Brain pericyte (primary cell): ENCODE results near the gene APOBEC3B.
"Not testable (repeated sequence)": the region's sequence is repeated elsewhere in the genome, so short reads cannot be mapped to it uniquely, and the experiment has no call there.

Source experiments
- DNase-seq: peaks from one replicate; pipeline ENCODE4 v3.0.0-alpha.2; 2012; ENCODE audit warnings: low read depth, low spot score

The APOBEC3B gene

DNA sequence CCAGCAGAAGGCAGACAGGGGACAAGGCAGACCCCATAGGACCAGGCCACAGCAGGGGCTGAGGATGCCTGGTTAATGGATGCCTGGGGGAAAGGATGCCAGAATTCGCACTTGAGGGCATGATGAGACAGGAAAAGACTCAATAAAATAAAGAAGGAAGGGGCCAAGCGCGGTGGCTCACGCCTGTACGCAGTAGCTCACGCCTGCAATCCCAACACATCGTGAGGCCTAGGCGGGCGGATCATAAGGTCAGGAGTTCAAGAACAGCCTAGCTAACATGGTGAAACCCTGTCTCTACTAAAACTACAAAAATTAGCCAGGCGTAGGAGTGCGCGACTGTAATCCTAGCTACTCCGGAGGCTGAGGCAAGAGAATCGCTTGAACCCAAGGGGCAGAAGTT lies 48.6 kb downstream of the APOBEC3B start:
- DNase-seq: no peak

DNA sequence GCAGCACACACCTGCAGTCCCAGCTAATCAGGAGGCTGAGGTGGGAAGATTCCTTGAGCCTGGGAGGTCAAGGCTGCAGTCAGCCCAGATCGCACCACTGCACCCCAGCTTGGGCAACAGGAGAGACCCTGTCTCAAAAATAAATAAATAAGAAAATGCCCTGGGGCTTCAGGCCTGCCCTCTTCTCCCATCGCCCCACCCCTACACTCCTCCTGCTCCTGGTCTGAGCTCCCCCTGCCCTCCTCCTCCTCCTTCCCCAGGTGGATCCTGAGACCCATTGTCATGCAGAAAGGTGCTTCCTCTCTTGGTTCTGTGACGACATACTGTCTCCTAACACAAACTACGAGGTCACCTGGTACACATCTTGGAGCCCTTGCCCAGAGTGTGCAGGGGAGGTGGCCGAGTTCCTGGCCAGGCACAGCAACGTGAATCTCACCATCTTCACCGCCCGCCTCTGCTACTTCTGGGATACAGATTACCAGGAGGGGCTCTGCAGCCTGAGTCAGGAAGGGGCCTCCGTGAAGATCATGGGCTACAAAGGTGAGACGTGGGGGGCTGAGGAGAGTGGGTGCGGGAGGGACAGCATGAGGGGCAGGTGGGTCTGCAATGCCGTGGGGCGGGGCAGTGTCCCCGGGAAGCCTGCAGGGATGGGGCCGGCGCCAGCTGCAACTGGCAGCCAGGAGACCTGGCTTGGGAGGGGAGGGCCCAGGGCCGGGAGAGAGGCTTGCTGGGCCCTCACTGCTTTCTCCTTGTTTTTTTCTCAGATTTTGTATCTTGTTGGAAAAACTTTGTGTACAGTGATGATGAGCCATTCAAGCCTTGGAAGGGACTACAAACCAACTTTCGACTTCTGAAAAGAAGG lies 49.5 kb downstream of the APOBEC3B start:
- DNase-seq: not testable (repeated sequence)

- not testable (repeated sequence) for DNase-seq
These were observed 54.9 kb downstream of the APOBEC3B start for GRCh38 chr22:39037071-39037470.

GRCh38 chr22:39039306-39040126 lies 57.4 kb downstream of the APOBEC3B start:
- no peak for DNase-seq

DNA sequence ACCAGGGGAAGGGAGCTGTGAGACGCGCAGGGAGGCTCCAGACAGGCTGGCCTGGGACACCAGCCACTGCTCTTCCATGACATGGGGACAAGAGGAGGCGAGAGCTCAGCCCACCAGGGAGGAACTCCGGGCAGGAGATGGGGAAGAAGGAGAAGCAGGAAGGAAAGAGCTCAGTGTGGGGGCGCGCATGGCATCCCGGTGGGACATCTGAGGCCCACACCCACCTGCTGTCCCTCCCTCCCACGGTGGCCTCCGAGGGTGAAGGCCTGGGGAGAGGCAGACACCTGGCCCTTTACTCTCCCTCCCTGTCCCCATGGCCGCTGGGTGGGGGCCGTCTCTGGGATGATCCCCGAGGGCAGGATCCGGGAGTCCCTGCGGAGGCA lies 58.0 kb downstream of the APOBEC3B start:
- not testable (repeated sequence) for DNase-seq

GRCh38 chr22:39040538-39041296 lies 58.6 kb downstream of the APOBEC3B start, which contains the start of gene APOBEC3F:
APOBEC3F (plus strand) TSS chr22:39040864; CDS start chr22:39040961, 97 bp downstream.
- not testable (repeated sequence) for DNase-seq

GRCh38 chr22:39041908-39042307 lies 59.8 kb downstream of the APOBEC3B start:
- no peak for DNase-seq
